Activated naive CD4-positive, alpha-beta T cell (primary cell): ENCODE data around the gene GADD45G.

Experiments
- DNase-seq, 4 experiments: peaks; one replicate each; lab custom pipeline; 2025; lab: John Stamatoyannopoulos, UW

The GADD45G gene

GRCh38 chr9:89654025-89654662 is 49.3 kb downstream of the GADD45G start:
- no peak for DNase-seq

DNA sequence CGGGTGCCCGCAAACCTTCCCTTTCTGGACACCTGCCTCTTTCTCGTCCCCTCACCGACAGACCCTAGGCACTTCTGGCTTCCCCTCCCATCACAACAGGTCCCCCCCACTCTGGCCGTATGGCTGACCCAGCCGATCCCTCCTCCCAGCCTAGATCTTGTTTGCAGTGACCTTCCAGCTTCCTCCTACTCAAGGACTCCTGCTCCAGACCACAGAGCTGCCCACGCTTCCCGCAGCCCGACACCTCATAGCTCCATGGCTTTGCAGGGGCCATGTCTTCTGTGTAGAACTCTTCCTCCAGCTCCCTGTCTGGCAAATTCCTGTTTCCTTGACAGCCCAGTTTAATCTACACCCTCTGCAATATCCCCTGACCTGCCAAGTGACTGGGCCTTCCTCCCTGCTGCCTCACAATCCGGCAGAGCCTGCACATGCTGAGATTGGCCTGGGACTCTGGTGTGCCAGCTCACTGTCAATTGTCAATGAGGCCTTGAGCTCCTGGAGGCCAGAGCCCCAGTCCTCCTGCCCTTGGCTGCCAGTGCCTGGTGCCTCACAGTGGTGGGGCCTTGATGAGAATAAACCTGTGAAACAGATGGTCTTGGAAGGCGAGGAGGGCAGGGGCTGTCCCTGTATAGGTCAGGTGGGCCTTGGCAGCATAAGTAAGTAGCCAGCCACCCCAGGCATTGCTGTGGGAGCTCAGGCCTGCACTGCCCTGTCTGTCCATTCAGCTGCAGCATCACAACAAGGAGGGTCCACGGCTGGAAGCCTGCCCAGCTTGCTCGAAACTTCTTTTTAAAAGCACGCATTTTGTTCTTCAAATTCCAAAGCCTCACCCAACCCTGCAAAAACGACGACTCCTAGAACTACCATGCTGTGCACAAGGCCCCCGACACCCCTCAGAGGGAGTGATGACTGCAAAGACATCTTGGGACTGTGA is 50.5 kb downstream of the GADD45G start:
- DNase-seq, result no peak
